Measurements from ENCODE around the gene SMLR1.

Gene SMLR1

GRCh38 chr6:130872250-130873095 is 45.3 kb downstream of the SMLR1 start:
- H3F3A ChIP-seq (ENCODE audit: low read depth) = no peaks in the 10 kb centered on the region
- no peaks in the 10 kb centered on the region for H3K9me3 ChIP-seq (ENCODE audit: insufficient read depth, low read depth, low read length)
- H3K79me2 ChIP-seq (ENCODE audit: insufficient read depth, low read length) = no peaks in the 10 kb centered on the region
- H3K4me3 ChIP-seq (ENCODE audit: low read length, poor library complexity, severe bottlenecking) = no peak overlapping the region
- no peak overlapping the region for H3K9ac ChIP-seq (ENCODE audit: low read depth, low read length, poor library complexity, severe bottlenecking)
- no peaks in the 10 kb centered on the region for H3K27me3 ChIP-seq (ENCODE audit: insufficient read depth, low read length, poor library complexity, severe bottlenecking)
- H3K4me2 ChIP-seq (ENCODE audit: low read depth, low read length, poor library complexity, severe bottlenecking) = no peak overlapping the region
- no peaks in the 10 kb centered on the region for H4K20me1 ChIP-seq (ENCODE audit: insufficient read depth, low read length, poor library complexity, severe bottlenecking)
- H2AFZ ChIP-seq (ENCODE audit: low read length) = no peak overlapping the region
- no peaks in the 10 kb centered on the region for H3K4me1 ChIP-seq (ENCODE audit: insufficient read depth, low read length, poor library complexity, severe bottlenecking)
- no peaks in the 10 kb centered on the region for H3K9me2 ChIP-seq (replicated peaks; ENCODE audit: low read depth, low read length)
- TF ChIP-seq CTCF (conservative IDR thresholded peaks at IDR 0.05; ENCODE audit: low read length) (peak; percentile 99), EZH2phosphoT487 (IDR thresholded peaks at IDR 0.05; ENCODE audit: borderline replicate concordance) (no peak)
- peaks cover 14% of the 10 kb centered on the region; the same call in 1 of the 2 replicates for H3K36me3 ChIP-seq (ENCODE audit: insufficient read depth, low read length)

- Histone ChIP-seq H3K79me2 (ENCODE audit: insufficient read depth, low read length) (no peaks in the 10 kb centered on the region), H3K9ac (ENCODE audit: low read depth, low read length, poor library complexity, severe bottlenecking) (no peak overlapping the region), H3K36me3 (ENCODE audit: insufficient read depth, low read length) (peaks cover 14% of the 10 kb centered on the region; the same call in 1 of the 2 replicates), H2AFZ (ENCODE audit: low read length) (no peak overlapping the region), H4K20me1 (ENCODE audit: insufficient read depth, low read length, poor library complexity, severe bottlenecking) (no peaks in the 10 kb centered on the region), H3K9me3 (ENCODE audit: insufficient read depth, low read depth, low read length) (no peaks in the 10 kb centered on the region), H3K27me3 (ENCODE audit: insufficient read depth, low read length, poor library complexity, severe bottlenecking) (no peaks in the 10 kb centered on the region), H3K9me2 (replicated peaks; ENCODE audit: low read depth, low read length) (no peaks in the 10 kb centered on the region), H3F3A (ENCODE audit: low read depth) (no peaks in the 10 kb centered on the region), H3K4me2 (ENCODE audit: low read depth, low read length, poor library complexity, severe bottlenecking) (no peak overlapping the region), H3K4me3 (ENCODE audit: low read length, poor library complexity, severe bottlenecking) (no peak overlapping the region), H3K4me1 (ENCODE audit: insufficient read depth, low read length, poor library complexity, severe bottlenecking) (no peaks in the 10 kb centered on the region)
- TF ChIP-seq CTCF (conservative IDR thresholded peaks at IDR 0.05; ENCODE audit: low read length) = no peak
- TF ChIP-seq EZH2phosphoT487 (IDR thresholded peaks at IDR 0.05; ENCODE audit: borderline replicate concordance) = no peak
Measured at GRCh38 chr6:130873746-130874145, 46.5 kb downstream of the SMLR1 start.

GRCh38 chr6:130879826-130880225 is 52.6 kb downstream of the SMLR1 start:
- no peaks in the 10 kb centered on the region for H3K9me3 ChIP-seq (ENCODE audit: insufficient read depth, low read depth, low read length)
- H3K4me3 ChIP-seq (ENCODE audit: low read length, poor library complexity, severe bottlenecking) = no peak overlapping the region
- no peaks in the 10 kb centered on the region for H3K9me2 ChIP-seq (replicated peaks; ENCODE audit: low read depth, low read length)
- H3K79me2 ChIP-seq (ENCODE audit: insufficient read depth, low read length) = no peaks in the 10 kb centered on the region
- no peaks in the 10 kb centered on the region for H3K4me1 ChIP-seq (ENCODE audit: insufficient read depth, low read length, poor library complexity, severe bottlenecking)
- peaks cover 23% of the 10 kb centered on the region; the same call in 1 of the 2 replicates for H3K36me3 ChIP-seq (ENCODE audit: insufficient read depth, low read length)
- H2AFZ ChIP-seq (ENCODE audit: low read length) = no peak overlapping the region
- H3F3A ChIP-seq (ENCODE audit: low read depth) = no peaks in the 10 kb centered on the region
- H3K4me2 ChIP-seq (ENCODE audit: low read depth, low read length, poor library complexity, severe bottlenecking) = no peak overlapping the region
- H3K27me3 ChIP-seq (ENCODE audit: insufficient read depth, low read length, poor library complexity, severe bottlenecking) = no peaks in the 10 kb centered on the region
- H4K20me1 ChIP-seq (ENCODE audit: insufficient read depth, low read length, poor library complexity, severe bottlenecking) = no peaks in the 10 kb centered on the region
- no peak for TF ChIP-seq EZH2phosphoT487 (IDR thresholded peaks at IDR 0.05; ENCODE audit: borderline replicate concordance)
- no peak for TF ChIP-seq CTCF (conservative IDR thresholded peaks at IDR 0.05; ENCODE audit: low read length)
- no peak overlapping the region for H3K9ac ChIP-seq (ENCODE audit: low read depth, low read length, poor library complexity, severe bottlenecking)
